Upper lobe of left lung (tissue), 6 donors: ENCODE measurements around the gene GTSE1. TPM values are rescaled to one million over a fixed set of nuclear protein-coding genes. Genes with fewer than 3 reads are reported as not detected.

Experiments
- ATAC-seq, 2 donors: fragments of 200-7000 bp; cut with Tn5 transposase; one replicate each; pipeline ENCODE4 v1.9.1; 2022; ENCODE audit warnings: mild to moderate bottlenecking in 2 of 2, moderate library complexity in 2 of 2; ENCODE audit not compliant: low FRiP score in 2 of 2
- DNase-seq, 2 donors: peaks; one replicate each; pipeline ENCODE4 v3.0.0-alpha.2; 2019 to 2020
- H3K27ac ChIP-seq, 4 donors: fragments of 200-600 bp; sonication (generic); one replicate each; pipeline ENCODE4 v1.5.1; 2016 to 2019
- H3K27me3 ChIP-seq, 4 donors: fragments of 200-600 bp; sonication (generic); one replicate each; pipeline ENCODE4 v1.5.1; 2017 to 2019
- H3K36me3 ChIP-seq, 4 donors: fragments of 200-600 bp; sonication (generic); one replicate each; pipeline ENCODE4 v1.5.1; 2016 to 2019
- H3K4me1 ChIP-seq, 4 donors: fragments of 200-600 bp; sonication (generic); one replicate each; pipeline ENCODE4 v1.5.1; 2018 to 2019
- H3K4me3 ChIP-seq, 4 donors: fragments of 200-600 bp; sonication (generic); one replicate each; pipeline ENCODE4 v1.5.1; 2017 to 2019; ENCODE audit warnings: mild to moderate bottlenecking in 2 of 4, moderate library complexity in 1 of 4
- H3K9me3 ChIP-seq, 4 donors: fragments of 200-600 bp; sonication (generic); one replicate each; pipeline ENCODE4 v1.5.1; 2018 to 2019
- EP300 ChIP-seq, 4 donors: sonication (generic); formaldehyde crosslinking; IDR thresholded peaks; one replicate each; pipeline ENCODE4 v1.5.1; 2017; ENCODE audit warnings: antibody characterized with exemption in 4 of 4, control low read depth in 2 of 4
- POLR2A ChIP-seq, 4 donors: fragments of 450-650 bp; IDR thresholded peaks; one replicate each; pipeline ENCODE4 v1.5.1; 2016 to 2017; ENCODE audit warnings: antibody characterized with exemption in 4 of 4, mild to moderate bottlenecking in 2 of 4
- POLR2AphosphoS5 ChIP-seq, 2 donors: sonication (generic); formaldehyde crosslinking; IDR thresholded peaks; one replicate each; pipeline ENCODE4 v1.5.1; 2017; ENCODE audit warnings: antibody characterized with exemption in 2 of 2
- WGBS, 2 donors: methylation state at CpG; one replicate each; pipeline ENCODE4 v1.1.5; 2017 to 2018; 5-methylcytosine and 5-hydroxymethylcytosine counted together
- total RNA-seq, 6 donors: library from RNA; depleted of rRNA in 4 of 6; stranded (reverse); fragments of >200 nt in 4 of 6; gene quantifications; one replicate each; pipeline versions ENCODE4 v1.1.0 to v1.2.1, GENCODE V29; 2016 to 2021
- TF ChIP-seq, protein P1 (sequence below), 6 experiments: fragments of 450-650 bp in 4 of 6; fragments of 200-600 bp in 2 of 6; sonication (generic) in 2 of 6; IDR thresholded peaks; one replicate each; pipeline ENCODE4 v1.5.1; 2016 to 2019; ENCODE audit warnings: antibody characterized with exemption in 6 of 6
- donor health status: DM: no; HTN: no; CAD: no; lungs with moderate emphysema.
- donor health status: DM: no; HTN: yes; CAD: no; lungs with severe emphysema.

The GTSE1 gene
- total RNA-seq, 6 donors from 2014 or later, result 0.30 to 4.4 (median 1.4) TPM; not detected in 1

DNA sequence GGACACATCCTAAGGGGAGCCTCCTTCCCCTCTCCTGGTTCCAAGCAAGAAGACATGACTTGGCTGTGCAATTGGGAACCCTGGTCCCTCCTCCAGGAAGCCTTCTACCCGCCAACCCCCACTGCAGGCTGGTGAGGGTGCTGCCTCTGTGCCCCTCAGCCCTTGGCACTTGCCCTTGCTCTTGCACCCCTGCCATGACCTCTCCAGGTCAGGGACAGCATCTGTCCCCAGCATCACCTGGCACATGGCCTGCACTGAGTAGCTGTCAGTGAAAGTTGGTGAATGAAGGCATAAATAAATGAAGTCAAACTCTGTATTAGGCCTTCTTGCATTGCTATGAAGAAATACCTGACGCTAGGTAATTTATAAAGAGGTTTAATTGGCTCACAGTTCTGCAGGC is 1.9 kb upstream of the GTSE1 start:
- H3K4me1 ChIP-seq, result peaks cover 15 to 24% (median 19%) of the 10 kb centered on the region in 4 donors
- no peak for DNase-seq
- H3K36me3 ChIP-seq, result peaks cover 4 to 35% (median 18%) of the 10 kb centered on the region in 4 donors
- TF ChIP-seq POLR2AphosphoS5 (IDR thresholded peaks at IDR 0.05) (no peak), POLR2A (IDR thresholded peaks at IDR 0.05) (no peak), EP300 (IDR thresholded peaks at IDR 0.05) (no peak)
- TF ChIP-seq, protein P1, sequence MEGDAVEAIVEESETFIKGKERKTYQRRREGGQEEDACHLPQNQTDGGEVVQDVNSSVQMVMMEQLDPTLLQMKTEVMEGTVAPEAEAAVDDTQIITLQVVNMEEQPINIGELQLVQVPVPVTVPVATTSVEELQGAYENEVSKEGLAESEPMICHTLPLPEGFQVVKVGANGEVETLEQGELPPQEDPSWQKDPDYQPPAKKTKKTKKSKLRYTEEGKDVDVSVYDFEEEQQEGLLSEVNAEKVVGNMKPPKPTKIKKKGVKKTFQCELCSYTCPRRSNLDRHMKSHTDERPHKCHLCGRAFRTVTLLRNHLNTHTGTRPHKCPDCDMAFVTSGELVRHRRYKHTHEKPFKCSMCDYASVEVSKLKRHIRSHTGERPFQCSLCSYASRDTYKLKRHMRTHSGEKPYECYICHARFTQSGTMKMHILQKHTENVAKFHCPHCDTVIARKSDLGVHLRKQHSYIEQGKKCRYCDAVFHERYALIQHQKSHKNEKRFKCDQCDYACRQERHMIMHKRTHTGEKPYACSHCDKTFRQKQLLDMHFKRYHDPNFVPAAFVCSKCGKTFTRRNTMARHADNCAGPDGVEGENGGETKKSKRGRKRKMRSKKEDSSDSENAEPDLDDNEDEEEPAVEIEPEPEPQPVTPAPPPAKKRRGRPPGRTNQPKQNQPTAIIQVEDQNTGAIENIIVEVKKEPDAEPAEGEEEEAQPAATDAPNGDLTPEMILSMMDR (IDR thresholded peaks at IDR 0.05), result no peak
- no peaks in the 10 kb centered on the region for H3K9me3 ChIP-seq
- no peak for ATAC-seq
- 86 to 96% methylated on average over 2 of the region's 2 CpGs for WGBS, 2 donors
- H3K27me3 ChIP-seq, result no peaks in the 10 kb centered on the region
- no peak overlapping the region for H3K4me3 ChIP-seq
- H3K27ac ChIP-seq, result no peak overlapping the region

DNA sequence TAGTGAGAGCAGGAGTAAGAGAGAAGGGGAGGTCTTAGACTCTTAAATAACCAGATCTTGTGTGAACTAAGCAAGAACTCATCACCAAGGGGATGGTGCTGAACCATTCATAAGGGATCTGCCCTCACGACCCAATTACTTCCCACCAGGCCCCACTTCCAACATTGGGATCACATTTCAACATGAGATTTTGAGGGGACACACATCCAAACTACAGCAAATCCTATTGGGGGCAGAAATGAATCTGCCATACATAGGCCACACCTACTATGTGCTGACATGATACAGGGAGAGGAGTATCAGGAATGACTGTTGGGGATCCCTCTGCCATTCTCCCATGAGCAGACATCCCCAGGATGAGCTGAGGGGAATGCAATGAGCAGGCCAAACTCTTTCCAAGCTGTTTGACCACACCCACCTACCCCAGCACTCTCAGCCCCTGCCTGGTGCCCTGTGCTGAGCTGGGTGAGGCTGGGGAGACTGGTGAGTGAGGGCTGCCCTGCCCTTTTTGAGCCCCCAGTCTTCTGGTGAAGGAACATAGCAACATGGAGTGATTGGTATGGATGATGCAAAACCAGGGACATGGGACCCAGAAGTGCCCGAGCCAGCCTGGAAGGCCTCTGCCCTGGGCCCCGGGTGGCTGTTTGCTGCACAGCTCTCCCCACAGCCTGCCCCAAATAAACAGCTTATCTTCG is 1.2 kb upstream of the GTSE1 start:
- Histone ChIP-seq H3K4me1 (peaks cover 15 to 24% (median 19%) of the 10 kb centered on the region in 4 donors), H3K36me3 (peaks cover 2 to 29% (median 14%) of the 10 kb centered on the region in 4 donors), H3K27me3 (no peaks in the 10 kb centered on the region), H3K9me3 (no peaks in the 10 kb centered on the region), H3K4me3 (peak overlapping the region in 3 of 4 donors; percentile 62 to 70 (median 63)), H3K27ac (peak overlapping the region in 3 of 4 donors; percentile 92 to 95 (median 94))
- TF ChIP-seq, protein P1 (IDR thresholded peaks at IDR 0.05), result no peak
- no peak for TF ChIP-seq POLR2AphosphoS5 (IDR thresholded peaks at IDR 0.05)
- no peak for TF ChIP-seq POLR2A (IDR thresholded peaks at IDR 0.05)
- TF ChIP-seq EP300 (IDR thresholded peaks at IDR 0.05), result no peak
- ATAC-seq, result no peak
- 66 to 84% methylated on average over 4 of the region's 4 CpGs for WGBS, 2 donors
- no peak for DNase-seq

DNA sequence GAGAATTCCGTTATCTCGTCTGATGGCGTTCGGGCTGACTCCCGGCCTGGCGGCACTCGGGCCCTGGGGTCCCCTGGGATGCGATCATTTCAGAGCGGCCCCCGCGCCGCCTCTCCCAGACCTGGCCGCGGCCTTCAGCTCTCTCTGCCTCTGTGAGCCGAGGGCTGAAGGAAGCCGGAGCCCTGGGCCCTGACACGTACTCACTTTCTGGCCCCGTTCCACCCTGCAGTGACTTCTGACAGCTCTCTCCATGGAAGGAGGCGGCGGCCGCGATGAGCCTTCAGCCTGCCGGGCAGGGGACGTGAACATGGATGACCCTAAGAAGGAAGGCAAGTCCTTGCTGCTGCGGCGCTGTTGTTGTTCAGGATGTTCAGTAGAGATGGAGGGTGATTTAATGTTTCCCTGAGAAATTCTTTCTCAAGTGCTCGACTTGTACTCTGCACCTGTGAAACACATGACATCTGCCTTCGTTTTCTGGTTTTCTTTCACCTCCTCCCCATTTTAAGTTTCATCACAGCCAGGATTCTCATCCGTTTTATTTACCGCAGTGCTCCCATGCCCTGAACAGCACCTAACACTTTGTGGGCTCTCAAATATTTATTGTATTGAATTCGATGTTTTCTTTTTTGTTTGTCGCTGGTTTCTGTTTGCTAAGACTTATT is 612 bp downstream of the GTSE1 start:
- WGBS, 2 donors, result 6 to 19% methylated on average over 9 to 24 of the region's 32 CpGs
- DNase-seq (no peak), ATAC-seq (no peak)
- no peaks in the 10 kb centered on the region for H3K27me3 ChIP-seq
- no peaks in the 10 kb centered on the region for H3K9me3 ChIP-seq
- peak overlapping the region; percentile 34 to 70 (median 62) for H3K4me3 ChIP-seq
- no peak for TF ChIP-seq POLR2AphosphoS5 (IDR thresholded peaks at IDR 0.05)
- TF ChIP-seq, protein P1 (IDR thresholded peaks at IDR 0.05), result no peak
- TF ChIP-seq EP300 (IDR thresholded peaks at IDR 0.05), result no peak
- no peak for TF ChIP-seq POLR2A (IDR thresholded peaks at IDR 0.05)
- H3K4me1 ChIP-seq, result peaks cover 15 to 24% (median 19%) of the 10 kb centered on the region in 4 donors
- H3K27ac ChIP-seq, result peak overlapping the region in 1 of 4 donors; percentile 92
- peaks cover 2 to 10% (median 6%) of the 10 kb centered on the region in 4 donors for H3K36me3 ChIP-seq

DNA sequence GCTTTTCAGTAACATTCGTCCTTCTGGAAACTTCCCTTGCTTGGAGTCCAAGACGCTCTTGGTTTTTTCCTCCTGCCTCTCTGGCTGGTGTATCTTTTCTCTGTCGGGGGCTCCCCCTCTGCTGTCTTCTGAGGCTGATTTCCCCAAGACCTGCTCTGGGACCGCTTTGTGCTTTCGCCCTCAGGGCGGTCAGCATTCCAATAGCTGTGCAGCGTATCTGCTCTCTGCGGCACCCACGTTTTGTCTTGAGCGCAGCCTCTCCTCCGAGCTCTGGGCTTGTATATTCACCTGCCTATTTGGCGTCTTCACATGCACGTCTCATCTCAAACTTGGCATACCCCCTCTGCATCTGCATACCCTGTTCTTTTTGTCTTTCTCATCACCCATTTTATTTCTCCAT is 2.4 kb downstream of the GTSE1 start:
- H3K27me3 ChIP-seq, result no peaks in the 10 kb centered on the region
- no peak overlapping the region for H3K4me3 ChIP-seq
- no peak for ATAC-seq
- 94 to 95% methylated on average over 13 of the region's 13 CpGs for WGBS, 2 donors
- no peaks in the 10 kb centered on the region for H3K9me3 ChIP-seq
- peaks cover 15 to 21% (median 18%) of the 10 kb centered on the region in 4 donors for H3K4me1 ChIP-seq
- TF ChIP-seq EP300 (IDR thresholded peaks at IDR 0.05), result no peak
- no peak for TF ChIP-seq POLR2A (IDR thresholded peaks at IDR 0.05)
- H3K36me3 ChIP-seq, result no peaks in the 10 kb centered on the region
- DNase-seq, result no peak
- no peak overlapping the region for H3K27ac ChIP-seq

DNA sequence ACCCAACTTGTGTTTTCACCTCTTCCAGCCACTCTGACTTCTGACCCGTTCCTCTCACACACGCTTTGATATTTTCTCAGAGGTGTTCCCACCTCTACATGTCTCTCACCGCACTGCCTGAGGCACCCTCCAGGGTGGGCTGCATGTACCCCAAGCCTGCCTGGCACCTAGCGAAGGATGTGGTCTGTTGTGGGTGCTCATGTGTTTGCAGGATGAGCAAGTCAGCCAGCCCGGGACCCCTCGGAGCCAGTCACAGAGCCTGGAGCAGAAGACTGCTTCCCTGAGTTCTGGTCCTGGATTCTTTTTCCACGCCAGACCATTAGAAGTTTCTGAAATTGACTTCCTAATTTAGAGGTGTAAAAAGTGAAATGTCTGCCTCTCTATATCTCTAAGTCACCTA is 3.8 kb downstream of the GTSE1 start:
- 97 to 100% methylated on average over 7 of the region's 7 CpGs for WGBS, 2 donors
- no peak for TF ChIP-seq EP300 (IDR thresholded peaks at IDR 0.05)
- no peak for TF ChIP-seq POLR2AphosphoS5 (IDR thresholded peaks at IDR 0.05)
- TF ChIP-seq, protein P1 (IDR thresholded peaks at IDR 0.05), result no peak
- TF ChIP-seq POLR2A (IDR thresholded peaks at IDR 0.05), result no peak
- no peak for ATAC-seq
- no peak for DNase-seq
- Histone ChIP-seq H3K27me3 (no peaks in the 10 kb centered on the region), H3K4me1 (peaks cover 15 to 18% (median 17%) of the 10 kb centered on the region in 4 donors), H3K27ac (no peak overlapping the region), H3K9me3 (no peaks in the 10 kb centered on the region), H3K4me3 (no peak overlapping the region), H3K36me3 (no peaks in the 10 kb centered on the region)
